GM19438 (cell line): ENCODE data around the gene KCND3.

ENCODE experiments used
- ATAC-seq: cut with Tn5 transposase; IDR thresholded peaks from one replicate; pipeline ENCODE4 v1.9.1; 2021; ENCODE audit warnings: low read depth; ENCODE audit not compliant: unreplicated experiment

Gene KCND3

DNA sequence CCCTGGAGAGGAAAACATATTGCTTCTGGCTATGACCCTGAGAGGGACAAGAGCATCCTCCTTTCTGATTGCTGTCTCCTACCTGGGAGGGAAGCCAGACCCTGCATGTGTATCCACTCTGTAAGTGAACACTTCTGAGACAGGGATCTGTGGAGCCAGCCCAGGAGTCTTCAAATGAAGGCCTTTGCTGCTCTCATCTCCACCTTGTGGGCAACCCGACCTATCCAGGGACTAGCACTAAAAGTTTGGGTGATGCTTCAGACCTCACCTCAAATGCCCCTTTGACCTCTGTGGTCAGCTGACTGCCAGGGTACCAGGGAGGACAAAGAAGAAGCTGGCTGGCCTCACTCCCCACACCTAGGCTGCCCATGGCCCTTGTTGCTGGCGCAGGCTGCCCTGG lies 64.7 kb downstream of the KCND3 start:
- no peak for ATAC-seq

DNA sequence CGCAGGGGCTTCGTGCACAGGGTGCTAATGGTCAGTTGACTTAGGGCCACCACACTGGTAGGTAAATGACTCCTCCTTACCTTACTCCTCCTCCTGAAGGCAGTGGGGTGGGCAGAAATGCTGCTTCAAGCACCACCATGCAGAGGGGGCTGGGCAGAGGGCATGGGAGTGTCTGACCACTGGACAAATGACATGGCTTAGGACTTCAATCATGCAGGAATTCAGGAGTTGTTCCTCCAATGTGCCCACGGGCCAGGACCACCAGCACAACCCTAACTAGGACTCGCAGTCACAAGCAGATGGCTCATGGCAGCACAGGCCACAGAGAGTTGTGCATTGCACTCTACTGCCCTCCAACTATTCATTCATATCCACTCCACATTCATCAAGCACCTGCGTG lies 65.7 kb downstream of the KCND3 start:
- no peak for ATAC-seq

DNA sequence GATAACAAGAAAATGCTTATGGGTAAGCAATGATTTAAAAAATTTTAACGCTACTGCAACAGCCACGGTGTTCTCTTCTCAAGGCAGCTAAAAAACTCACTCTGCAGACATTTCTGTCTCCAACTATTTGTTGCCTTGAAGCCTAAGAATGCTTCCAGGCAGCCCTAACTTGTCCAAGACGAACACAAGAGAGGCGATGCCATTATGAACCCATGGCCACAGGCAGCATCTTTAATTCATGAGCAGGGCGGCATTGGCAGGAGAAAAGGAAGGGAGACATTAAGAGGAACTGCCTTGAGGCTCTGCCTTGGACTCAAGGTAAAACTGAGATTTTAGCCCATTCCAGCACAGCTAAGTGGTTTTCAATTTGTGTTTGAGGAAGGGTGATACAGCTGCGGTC lies 67.5 kb downstream of the KCND3 start:
- no peak for ATAC-seq

DNA sequence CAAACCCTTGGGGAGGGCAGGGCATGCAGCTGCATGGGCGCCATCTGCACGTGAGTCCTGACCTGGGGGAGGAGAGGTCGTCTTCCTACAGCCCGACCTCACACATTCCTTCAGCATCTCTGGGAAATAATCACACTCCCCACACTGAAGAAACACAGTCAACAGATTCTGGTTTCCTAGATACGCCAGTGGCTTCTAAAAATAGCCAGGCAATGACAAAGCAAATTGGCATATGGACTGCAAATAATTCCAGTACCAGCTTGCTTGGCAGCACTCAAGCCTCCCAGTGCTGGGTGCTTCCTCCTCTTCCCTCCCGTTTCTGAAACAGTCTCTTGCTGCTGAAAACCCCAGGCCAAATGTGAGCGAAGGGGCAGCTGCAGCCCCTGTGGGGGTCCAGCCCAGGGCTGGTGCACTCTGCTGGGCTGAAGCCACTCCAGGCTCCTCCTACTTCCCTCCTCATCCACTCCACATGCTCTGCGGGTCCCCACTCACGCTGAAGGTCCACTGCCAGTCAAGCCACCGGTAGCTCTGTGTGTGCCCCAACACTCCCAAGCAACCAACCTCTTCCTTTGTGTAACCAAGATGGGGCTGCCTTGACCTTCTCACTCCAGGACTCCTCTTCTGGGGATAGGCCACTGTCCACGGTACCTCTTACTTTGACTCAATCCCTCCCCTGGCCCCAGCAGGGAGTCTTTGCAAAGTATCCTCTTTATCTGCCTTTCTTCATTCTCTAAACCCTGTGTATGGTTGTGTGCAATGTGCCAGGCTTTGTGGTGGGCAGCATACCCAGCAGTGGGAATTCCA lies 69.0 kb downstream of the KCND3 start:
- no peak for ATAC-seq

DNA sequence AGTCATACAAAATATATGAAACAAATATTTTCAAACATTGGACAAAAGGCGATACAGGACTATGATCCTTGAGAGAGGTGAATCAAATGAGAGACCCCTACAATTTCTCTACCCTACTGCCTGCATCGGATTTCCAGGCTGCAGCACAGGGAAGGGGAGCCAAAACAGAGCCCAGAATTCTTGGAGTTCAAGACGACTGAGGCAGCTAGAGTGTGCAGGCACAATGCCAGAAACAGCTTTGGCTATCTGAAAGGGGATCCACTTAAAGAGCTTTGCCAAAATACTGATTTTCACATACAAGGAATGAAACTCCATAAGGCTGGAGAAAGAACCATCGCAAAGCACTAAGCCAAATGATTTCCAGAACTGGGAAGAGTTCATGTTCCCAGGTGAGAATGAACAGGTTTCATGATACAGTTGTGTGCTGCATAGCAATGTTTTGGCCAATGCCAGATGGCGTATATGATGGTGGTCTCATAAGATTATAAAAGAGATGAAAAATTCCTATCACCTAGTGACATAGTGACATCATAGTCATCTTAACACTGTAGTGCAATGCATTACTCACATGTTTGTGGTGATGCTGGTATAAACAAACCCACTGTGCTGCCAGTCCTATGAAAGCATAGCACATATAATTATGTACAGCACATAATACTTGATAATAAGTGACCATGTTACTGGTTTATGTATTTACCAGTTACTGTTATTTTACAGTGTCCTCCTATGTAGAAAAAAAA lies 77.5 kb downstream of the KCND3 start:
- no peak for ATAC-seq

DNA sequence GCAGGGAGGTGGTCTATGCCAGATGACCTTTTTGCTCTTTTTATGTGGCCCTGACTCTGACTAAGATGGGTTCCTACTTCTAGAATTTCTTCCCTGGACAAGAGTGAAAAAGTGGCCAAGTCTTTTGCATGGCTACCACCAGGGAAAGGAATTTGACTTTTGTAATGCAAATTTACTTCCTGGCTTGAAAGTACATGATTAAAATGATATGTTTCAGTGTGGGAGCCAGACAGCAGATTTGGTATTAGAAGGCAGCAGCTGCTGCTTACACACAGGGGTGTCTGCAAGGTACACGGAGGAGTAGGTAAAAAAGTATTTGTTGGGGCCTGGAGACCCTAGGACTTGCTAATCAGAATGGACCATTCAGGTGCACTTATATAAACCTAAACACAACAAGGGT lies 78.4 kb downstream of the KCND3 start:
- ATAC-seq, result no peak

DNA sequence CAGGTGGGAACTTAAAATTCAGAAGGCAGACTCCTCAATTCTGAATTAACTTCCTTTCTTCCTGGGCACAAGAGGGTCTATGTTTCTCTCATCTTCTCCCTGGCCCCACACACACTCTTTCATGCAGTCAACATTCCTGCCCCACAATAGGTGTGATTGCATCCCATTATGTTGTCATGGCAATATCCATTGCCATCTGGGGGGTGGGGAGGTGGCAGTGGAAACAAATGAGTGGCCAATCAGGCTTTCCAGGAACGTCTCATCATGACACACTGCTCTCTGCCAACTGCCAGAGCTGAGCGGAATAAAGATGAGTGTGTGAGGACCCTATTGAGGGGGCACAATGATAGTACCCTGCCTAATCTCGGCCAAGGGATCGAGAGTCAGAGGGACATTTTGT lies 80.4 kb downstream of the KCND3 start:
- ATAC-seq, result no peak

DNA sequence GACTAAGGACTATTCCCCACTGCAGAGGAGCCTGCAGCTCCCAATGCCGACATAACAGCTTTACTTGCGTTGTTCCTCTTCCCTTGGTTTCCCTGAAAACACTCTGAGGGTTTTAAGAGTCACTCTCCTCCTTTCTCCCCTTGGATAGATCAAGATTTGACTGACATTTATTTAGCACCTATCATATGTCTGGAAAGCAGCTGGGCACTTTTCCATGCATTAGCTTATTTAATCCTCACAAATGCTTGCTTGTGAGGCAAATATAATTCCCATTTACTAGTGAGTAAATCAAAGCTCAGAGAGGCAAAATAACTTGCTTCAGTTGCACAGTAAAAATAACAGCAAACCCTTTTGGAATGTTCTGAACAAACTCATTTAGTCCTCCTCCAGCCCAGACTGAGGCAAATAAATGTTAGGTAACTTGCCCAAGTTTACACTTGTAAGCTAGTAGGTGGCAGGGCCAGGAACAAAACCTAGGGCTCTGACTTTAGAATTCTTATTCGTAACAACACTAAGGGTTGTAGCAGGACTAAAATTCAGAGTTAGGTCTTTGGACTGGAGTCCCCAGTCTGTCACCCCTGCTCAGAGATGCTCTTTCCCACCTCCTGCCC lies 81.4 kb downstream of the KCND3 start:
- no peak for ATAC-seq

DNA sequence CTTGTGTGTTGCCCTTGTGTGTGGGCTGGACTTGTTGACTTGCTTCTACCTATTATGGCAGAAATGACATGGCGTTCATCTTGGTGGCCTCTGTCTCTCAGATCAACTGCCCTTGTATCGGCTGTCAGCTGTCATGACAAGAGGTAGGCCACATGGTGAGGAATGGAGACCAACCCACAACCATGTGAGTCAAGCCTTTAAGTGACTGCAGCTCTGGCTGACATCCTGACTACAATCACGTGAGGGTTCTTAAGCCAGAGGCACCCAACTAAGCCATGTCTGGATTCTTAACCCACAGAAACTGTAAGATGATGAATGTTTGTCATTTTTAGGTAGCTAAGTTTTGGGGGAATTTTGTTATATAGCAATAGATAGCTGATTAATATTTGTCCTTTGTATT lies 82.1 kb downstream of the KCND3 start:
- ATAC-seq, result no peak

DNA sequence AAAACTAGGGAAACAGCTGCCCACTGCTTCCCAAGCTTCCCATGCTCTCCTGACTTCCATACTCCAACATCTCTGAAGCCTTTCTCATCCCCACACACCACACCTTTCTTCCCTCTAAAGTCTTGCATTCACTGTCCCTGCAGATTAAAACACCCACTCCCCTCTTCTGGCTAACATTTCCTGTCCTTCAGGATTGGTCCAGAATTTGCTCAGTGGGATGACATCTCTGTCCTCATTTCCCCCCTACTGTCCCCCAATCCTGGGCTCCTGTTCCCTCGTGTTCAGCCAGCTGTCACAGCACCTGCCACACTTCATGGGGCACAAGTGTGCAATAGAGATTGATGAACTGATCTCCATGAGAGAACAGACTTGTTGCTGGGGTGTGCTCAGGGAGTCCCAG lies 82.7 kb downstream of the KCND3 start:
- ATAC-seq, result no peak

DNA sequence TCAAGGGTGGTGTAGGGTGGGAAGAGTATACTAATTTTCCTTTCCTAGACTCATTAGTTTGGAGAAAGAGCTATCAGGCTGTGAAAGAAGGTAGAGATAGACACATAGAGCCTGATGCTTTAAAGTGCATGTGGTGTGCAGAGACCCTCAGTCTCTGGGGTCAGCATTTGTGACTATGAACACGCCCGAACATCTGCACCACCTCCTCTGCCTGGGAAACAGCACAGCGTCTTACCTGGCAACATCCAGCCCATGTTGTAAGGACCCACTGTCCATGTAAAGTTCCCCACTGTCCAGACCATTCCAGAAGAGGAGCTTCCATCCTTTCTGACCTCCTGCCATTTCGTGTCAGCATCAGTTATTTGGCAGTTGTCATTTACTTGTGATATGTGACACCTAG lies 83.4 kb downstream of the KCND3 start:
- ATAC-seq, result no peak

DNA sequence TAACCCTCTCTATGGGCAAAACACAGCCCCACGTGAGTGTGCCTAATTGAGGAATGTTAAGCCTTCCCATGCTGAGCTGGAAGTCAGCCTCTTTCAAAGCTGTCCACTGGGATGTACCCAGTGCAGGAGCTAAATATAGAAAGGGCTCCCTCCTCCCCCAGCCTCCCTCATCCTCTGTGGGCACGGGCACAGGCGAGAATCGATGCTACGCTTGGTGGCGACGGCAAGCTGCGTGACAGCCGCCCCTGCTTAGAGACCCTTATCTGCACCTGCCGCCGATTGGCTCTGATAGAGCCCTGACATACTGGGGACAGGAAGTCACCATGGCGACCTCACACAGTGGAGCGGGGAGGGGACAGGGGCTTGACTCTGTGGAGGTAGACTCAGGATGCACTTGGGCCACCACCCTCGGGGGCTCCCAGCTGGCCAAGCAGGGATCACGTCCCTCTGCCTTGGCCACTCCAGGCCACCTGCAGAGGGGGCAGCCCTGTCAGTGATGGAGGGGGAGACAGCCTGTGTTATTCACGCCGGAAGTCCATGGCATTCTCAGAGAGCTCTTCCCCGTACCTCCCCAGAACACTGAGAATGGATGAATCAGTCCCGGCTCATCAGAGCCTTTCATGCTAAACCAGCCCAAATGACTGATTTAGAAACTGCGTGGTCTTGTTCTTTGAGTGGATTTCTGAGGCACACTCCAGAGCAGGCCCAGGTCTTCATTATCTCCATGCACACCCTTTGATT lies 84.8 kb downstream of the KCND3 start:
- ATAC-seq, result no peak

DNA sequence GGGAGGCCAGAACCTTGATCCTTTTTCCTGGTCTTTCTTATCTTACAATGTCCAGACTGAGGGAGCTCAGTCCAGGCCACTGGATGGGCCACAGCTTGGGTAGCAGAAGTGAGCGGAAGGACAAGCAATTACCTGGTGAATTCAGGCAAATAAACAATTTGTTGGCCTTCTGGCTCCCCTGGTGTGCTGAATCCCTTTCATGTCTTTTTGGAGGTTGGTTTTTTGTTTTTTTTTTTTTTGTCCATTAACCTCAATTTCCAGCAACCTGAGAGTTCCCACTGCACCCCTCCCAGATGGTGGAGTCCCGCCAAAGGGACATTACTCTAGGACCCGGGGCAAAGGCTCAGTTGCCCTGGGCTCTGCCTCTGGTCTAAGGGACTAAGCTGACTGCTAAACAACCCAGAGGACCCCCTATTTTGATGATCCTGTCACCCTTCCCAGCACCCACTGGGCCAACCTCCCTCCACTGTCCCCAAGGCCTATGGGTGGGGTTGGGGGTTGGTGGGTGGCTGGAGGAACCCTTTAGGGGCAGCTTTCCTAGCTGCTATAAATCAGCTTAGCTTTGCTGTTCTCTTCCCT lies 85.5 kb downstream of the KCND3 start:
- no peak for ATAC-seq

DNA sequence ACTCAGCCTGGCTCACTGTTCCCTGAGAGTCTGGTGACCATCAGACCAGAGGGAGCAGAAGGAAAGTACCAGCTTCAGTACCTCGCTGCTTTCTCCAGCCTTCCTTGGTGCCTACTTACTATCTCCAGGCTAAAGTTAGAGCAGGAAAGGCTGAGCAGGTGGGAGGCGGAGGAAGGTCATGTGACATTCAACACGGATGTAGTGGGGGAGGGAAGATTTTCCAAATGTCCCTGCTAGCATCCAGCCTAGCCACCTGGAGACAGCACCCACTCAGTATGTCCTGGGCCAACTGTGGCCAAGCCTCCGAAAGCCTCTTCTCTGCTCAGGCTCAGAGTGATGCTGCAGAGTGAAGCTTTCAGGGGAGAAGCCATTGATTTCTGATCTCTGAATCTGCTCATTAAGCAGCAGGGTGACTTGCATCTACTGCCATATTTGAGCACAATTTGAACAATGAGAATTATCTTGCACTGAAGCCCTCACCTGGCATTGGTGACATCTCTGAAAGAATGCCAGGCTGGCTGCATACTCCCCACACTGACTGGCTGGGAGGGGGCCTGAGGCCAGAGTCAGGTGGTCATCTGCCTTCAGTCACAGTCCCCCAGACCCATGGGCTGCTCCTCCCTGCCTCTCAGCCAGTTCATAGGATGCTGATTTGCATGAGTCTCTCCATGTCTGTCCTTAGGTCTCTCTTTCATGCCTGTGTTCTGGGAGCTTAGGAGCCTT lies 86.2 kb downstream of the KCND3 start:
- no peak for ATAC-seq

DNA sequence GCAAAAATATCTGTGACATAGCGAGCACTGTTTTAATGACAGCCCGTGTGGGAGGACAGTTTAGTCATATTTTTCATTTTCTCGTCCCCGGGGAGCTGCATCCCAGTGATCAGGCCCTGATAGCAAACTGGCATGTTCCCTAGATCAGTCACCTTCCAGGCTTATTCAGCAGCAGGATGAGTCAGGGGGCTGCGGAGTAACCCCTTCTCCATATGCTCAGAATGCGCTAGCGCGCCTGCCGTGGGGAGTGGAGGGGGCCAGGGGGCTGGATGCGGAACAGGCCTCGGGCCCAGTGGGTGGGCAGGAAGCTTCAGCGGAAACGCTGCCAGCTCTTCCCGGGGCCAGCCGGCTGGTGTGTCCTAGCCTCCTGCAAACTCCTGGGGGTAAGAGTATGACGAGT lies 94.0 kb downstream of the KCND3 start:
- ATAC-seq, result no peak

DNA sequence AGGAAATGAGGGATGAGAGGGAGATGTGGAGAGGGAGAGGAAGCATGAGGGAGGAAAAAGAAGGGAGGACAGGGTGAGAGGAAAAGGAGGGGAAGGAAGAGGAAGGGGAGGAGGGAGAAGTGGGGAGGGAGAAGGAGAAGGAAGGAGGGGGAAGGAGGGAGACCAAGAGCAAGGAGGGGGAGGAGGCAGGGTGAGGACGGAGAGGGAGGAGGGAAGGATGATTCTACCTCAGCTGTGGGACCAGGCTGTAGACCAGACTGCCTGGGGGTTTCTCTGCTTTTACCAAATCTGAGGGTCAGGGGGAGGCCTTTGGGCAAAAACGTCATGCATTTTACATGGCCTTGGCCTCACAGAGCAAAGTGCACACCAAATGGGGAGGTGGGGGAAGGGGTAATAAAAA lies 94.5 kb downstream of the KCND3 start:
- ATAC-seq, result no peak

DNA sequence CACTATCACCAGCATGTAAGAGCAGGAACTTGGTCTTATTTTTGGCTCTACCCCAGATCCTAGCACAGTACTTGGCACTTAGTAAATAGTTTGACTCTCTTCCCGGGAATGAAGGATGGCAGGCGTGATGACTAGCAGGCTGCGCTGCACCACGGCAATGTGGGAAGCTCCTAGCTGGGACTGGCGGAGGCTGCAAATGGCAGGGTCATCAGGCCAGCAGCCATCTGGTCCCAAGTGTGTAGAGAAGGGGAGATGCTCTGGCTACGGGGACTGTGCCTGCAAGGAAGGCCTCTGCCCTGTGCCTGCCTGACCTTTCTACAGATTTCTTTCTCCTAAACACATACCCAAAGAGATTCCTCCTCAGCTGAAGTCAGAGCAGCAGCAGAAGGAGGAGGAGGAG lies 95.0 kb downstream of the KCND3 start:
- ATAC-seq, result no peak

DNA sequence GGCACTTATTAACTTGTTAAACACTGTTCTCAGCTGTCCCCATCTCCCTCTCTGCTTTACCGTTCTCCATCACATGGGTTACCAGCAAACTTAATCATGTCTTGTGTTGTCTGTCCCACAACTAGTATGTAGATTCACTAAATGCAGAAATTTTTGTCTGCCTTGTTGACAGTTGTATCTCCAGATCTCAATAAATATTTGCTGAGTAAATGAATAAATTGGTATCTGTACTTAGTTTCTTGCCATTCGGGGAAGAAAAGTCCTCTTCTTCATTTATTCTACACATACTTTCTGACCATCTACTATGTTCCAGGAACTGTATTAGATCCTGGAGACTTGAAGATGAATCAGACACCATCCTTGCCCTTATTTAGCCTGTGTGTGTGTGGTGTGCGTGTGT lies 97.9 kb downstream of the KCND3 start:
- ATAC-seq, result no peak

DNA sequence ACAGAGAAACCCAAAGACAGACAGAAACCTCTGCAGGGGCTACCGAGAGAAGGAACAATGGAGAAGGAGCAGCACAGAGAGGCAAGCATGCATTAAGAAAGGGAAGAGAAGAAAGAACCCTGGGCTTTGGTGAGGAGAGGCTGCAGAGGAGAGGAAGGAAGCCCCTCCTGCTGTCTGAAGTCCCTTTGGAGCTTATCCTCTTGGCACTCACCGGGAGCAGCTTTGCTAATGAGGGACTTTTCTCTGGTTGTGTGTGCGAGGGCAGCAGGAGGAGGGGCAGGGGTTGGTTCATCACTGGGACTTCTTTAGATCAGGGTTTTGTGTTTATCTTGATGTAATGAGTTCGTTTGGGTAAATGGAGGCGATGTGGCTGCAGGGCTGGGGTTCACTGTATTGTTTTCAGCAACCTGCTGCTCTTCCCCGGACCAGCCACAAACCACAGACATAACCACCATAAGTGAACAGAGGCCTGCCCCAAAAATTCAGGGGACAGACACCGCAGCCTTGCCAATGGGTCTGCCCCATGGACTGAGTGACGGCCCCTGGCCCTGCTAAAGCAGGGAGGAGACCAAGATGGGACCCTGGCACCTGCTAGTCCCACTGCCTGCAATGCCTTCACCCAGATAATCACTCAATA lies 100.6 kb downstream of the KCND3 start:
- no peak for ATAC-seq

DNA sequence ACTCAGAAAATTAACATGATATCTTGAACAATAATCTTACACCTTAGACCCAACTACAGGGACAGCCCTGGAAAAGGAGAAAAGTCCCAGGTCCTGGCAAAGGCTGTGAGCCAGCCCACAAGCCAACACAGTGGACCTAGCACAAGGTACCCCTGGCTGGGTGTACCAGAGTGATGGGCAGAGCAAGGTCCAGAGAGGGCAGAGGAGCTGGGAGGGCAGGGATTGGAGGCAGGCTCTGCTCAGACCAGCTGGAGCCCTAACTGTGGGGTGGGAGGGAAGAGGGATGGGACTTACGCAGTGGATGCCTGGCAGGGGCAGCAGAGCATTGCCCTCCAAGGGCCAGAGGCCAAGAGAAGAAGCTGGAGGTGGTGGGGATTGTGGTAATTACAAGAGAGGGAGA lies 101.6 kb downstream of the KCND3 start:
- no peak for ATAC-seq
